Left lung (tissue), 10 donors: Measurements from ENCODE around the gene CMTM8. TPM values are rescaled to one million over a fixed set of nuclear protein-coding genes. Genes with fewer than 3 reads are reported as not detected.

Source experiments
- ATAC-seq: fragments of 200-7000 bp; cut with Tn5 transposase; one replicate; pipeline ENCODE4 v1.9.1; 2020; ENCODE audit warnings: moderate library complexity
- DNase-seq, 4 donors: peaks; one replicate each; pipeline ENCODE4 v3.0.0-alpha.2; 2013 to 2020
- H3K27ac ChIP-seq, 2 donors: fragments of 200-600 bp; sonication (generic) in 1 of 2; one replicate each; pipeline versions ENCODE4 v1.5.0 to v1.8.0; 2020 to 2021
- H3K27me3 ChIP-seq, 2 donors: fragments of 200-600 bp; sonication (generic) in 1 of 2; one replicate each; pipeline versions ENCODE4 v1.5.0 to v1.8.0; 2020 to 2021
- H3K36me3 ChIP-seq, 2 donors: fragments of 200-600 bp; sonication (generic) in 1 of 2; one replicate each; pipeline versions ENCODE4 v1.5.0 to v1.8.0; 2020 to 2021
- H3K4me1 ChIP-seq, 2 donors: fragments of 200-600 bp; one replicate each; pipeline ENCODE4 v1.8.0; 2021
- H3K4me3 ChIP-seq, 2 donors: fragments of 200-600 bp; sonication (generic) in 1 of 2; one replicate each; pipeline versions ENCODE4 v1.5.0 to v1.8.0; 2020 to 2021; ENCODE audit warnings: mild to moderate bottlenecking in 1 of 2
- H3K9me3 ChIP-seq, 2 donors: fragments of 200-600 bp; sonication (generic) in 1 of 2; one replicate each; pipeline versions ENCODE4 v1.5.0 to v1.8.0; 2020 to 2021
- CTCF ChIP-seq, 2 donors: fragments of 200-600 bp; sonication (generic) in 1 of 2; IDR thresholded peaks; one replicate each; pipeline versions ENCODE4 v1.5.0 to v1.8.0; 2021; ENCODE audit warnings: antibody characterized with exemption in 2 of 2
- intact Hi-C, 2 donors: fragments of 100-400 bp; cut with DNase I; formaldehyde crosslinking; loops; one replicate each; pipeline versions ENCODE4 v1.11.2 to v1.14.2; 2022
- polyA plus RNA-seq, 6 donors: library from polyadenylated mRNA; unstranded; fragments of 120-200 nt; gene quantifications; one replicate each; pipeline ENCODE4 v1.2.1, GENCODE V29; 2013; ENCODE audit not compliant: insufficient read length in 6 of 6
- total RNA-seq, 2 donors: library from RNA; stranded (reverse); fragmentation: NEBNext Ultra II Directional; extraction: Animal tissue kit (Norgen Biotek cat#: 25700); gene quantifications; one replicate each; pipeline ENCODE4 v1.2.1, GENCODE V29; 2021
- donor health status: DM: no; HTN: yes; CAD: no.
- donor health status: DM: no; HTN: no; CAD: no.

The CMTM8 gene
- total and polyA plus RNA-seq, 8 donors = 12.0 to 20.0 (median 12.6) TPM

GRCh38 chr3:32200992-32201758 is 37.3 kb upstream of the CMTM8 start:
- H3K4me1 ChIP-seq = peaks cover 5 to 7% of the 10 kb centered on the region in 2 donors
- no peaks in the 10 kb centered on the region for H3K9me3 ChIP-seq
- peak; percentile 73 for ATAC-seq
- H3K27me3 ChIP-seq = no peaks in the 10 kb centered on the region
- peak overlapping the region in 1 of 2 donors; percentile 24 for H3K27ac ChIP-seq
- intact Hi-C loops = no loop called here
- DNase-seq = no peak
- TF ChIP-seq CTCF (IDR thresholded peaks at IDR 0.05) = no peak
- no peaks in the 10 kb centered on the region for H3K36me3 ChIP-seq
- no peak overlapping the region for H3K4me3 ChIP-seq

GRCh38 chr3:32202496-32202895 is 36.0 kb upstream of the CMTM8 start:
- DNase-seq = no peak
- Histone ChIP-seq H3K9me3 (no peaks in the 10 kb centered on the region), H3K4me3 (no peak overlapping the region), H3K27me3 (no peaks in the 10 kb centered on the region), H3K36me3 (no peaks in the 10 kb centered on the region), H3K4me1 (peaks cover 5 to 7% of the 10 kb centered on the region in 2 donors), H3K27ac (no peak overlapping the region)
- intact Hi-C loops = no loop called here
- no peak for TF ChIP-seq CTCF (IDR thresholded peaks at IDR 0.05)
- no peak for ATAC-seq

GRCh38 chr3:32203854-32204253 is 34.6 kb upstream of the CMTM8 start:
- no peak overlapping the region for H3K27ac ChIP-seq
- no peaks in the 10 kb centered on the region for H3K27me3 ChIP-seq
- no peak for DNase-seq
- no peak for TF ChIP-seq CTCF (IDR thresholded peaks at IDR 0.05)
- no peak overlapping the region for H3K4me3 ChIP-seq
- H3K4me1 ChIP-seq = peaks cover 5 to 7% of the 10 kb centered on the region in 2 donors
- H3K36me3 ChIP-seq = no peaks in the 10 kb centered on the region
- ATAC-seq = no peak
- intact Hi-C loops = no loop called here
- H3K9me3 ChIP-seq = no peaks in the 10 kb centered on the region

- Histone ChIP-seq H3K36me3 (no peaks in the 10 kb centered on the region), H3K4me3 (no peak overlapping the region), H3K27ac (no peak overlapping the region), H3K27me3 (no peaks in the 10 kb centered on the region), H3K4me1 (no peaks in the 10 kb centered on the region), H3K9me3 (no peaks in the 10 kb centered on the region)
- DNase-seq (no peak), ATAC-seq (no peak)
- TF ChIP-seq CTCF (IDR thresholded peaks at IDR 0.05) = no peak
- intact Hi-C loops = no loop called here
Measured at GRCh38 chr3:32208447-32208846, 30.0 kb upstream of the CMTM8 start.

GRCh38 chr3:32215185-32215584 is 23.3 kb upstream of the CMTM8 start:
- no peaks in the 10 kb centered on the region for H3K27me3 ChIP-seq
- TF ChIP-seq CTCF (IDR thresholded peaks at IDR 0.05) = no peak
- DNase-seq = no peak
- intact Hi-C loops = no loop called here
- no peaks in the 10 kb centered on the region for H3K36me3 ChIP-seq
- no peak overlapping the region for H3K27ac ChIP-seq
- ATAC-seq = no peak
- peaks cover 0 to 8% of the 10 kb centered on the region in 2 donors for H3K9me3 ChIP-seq
- H3K4me1 ChIP-seq = no peaks in the 10 kb centered on the region
- no peak overlapping the region for H3K4me3 ChIP-seq
